Neural progenitor cell (in vitro differentiated cells): Measurements from ENCODE around the gene SLC7A1. TPM values are rescaled to one million over a fixed set of nuclear protein-coding genes. Genes with fewer than 3 reads are reported as not detected.

Experiments used
- DNase-seq: peaks from one replicate; pipeline ENCODE4 v3.0.0-alpha.2; 2016; ENCODE audit warnings: low spot score
- H2AFZ ChIP-seq: fragments of 200-600 bp; sonication (generic); replicated peaks from 2 replicates; pipeline ENCODE4 v1.6.1; 2016; ENCODE audit warnings: antibody characterized with exemption
- H3F3A ChIP-seq: fragments of 200-600 bp; sonication (generic); 2 replicates; pipeline ENCODE4 v1.6.1; 2016; ENCODE audit warnings: antibody characterized with exemption, low read depth
- H3K27ac ChIP-seq: fragments of 200-600 bp; sonication (generic); 2 replicates; pipeline ENCODE4 v1.5.1; 2016; ENCODE audit warnings: mild to moderate bottlenecking
- H3K27me3 ChIP-seq: fragments of 200-600 bp; sonication (generic); 2 replicates; pipeline ENCODE4 v1.6.1; 2016; ENCODE audit warnings: mild to moderate bottlenecking, moderate library complexity
- H3K36me3 ChIP-seq: fragments of 200-600 bp; sonication (generic); 2 replicates; pipeline ENCODE4 v1.5.1; 2016
- H3K4me1 ChIP-seq: fragments of 200-600 bp; sonication (generic); 2 replicates; pipeline ENCODE4 v1.6.1; 2016; ENCODE audit warnings: mixed run types
- H3K4me2 ChIP-seq: fragments of 200-600 bp; sonication (generic); 2 replicates; pipeline ENCODE4 v1.6.1; 2016
- H3K4me3 ChIP-seq: fragments of 200-600 bp; sonication (generic); 2 replicates; pipeline ENCODE4 v1.5.1; 2016
- H3K79me2 ChIP-seq: fragments of 200-600 bp; sonication (generic); 2 replicates; pipeline ENCODE4 v1.6.1; 2016; ENCODE audit warnings: low read depth
- H3K9ac ChIP-seq: fragments of 200-600 bp; sonication (generic); 2 replicates; pipeline ENCODE4 v1.6.1; 2016
- H3K9me3 ChIP-seq: fragments of 200-600 bp; sonication (generic); 2 replicates; pipeline ENCODE4 v1.5.1; 2016; ENCODE audit warnings: low read depth
- H4K20me1 ChIP-seq: fragments of 200-600 bp; sonication (generic); 2 replicates; pipeline ENCODE4 v1.6.1; 2016; ENCODE audit warnings: low read depth
- H3K27ac Mint-ChIP-seq: 3 replicates; pipeline ENCODE4 v1.8.0; 2021; ENCODE audit warnings: mixed read lengths
- H3K27me3 Mint-ChIP-seq: 2 replicates; pipeline ENCODE4 v1.8.0; 2022; ENCODE audit warnings: low read depth, mild to moderate bottlenecking, inconsistent platforms, moderate library complexity, mixed read lengths; ENCODE audit not compliant: insufficient read depth
- H3K36me3 Mint-ChIP-seq: 3 replicates; pipeline ENCODE4 v1.8.0; 2021; ENCODE audit warnings: mixed read lengths
- H3K4me1 Mint-ChIP-seq: 3 replicates; pipeline ENCODE4 v1.8.0; 2021; ENCODE audit warnings: mixed read lengths
- H3K4me3 Mint-ChIP-seq: 3 replicates; pipeline ENCODE4 v1.8.0; 2021; ENCODE audit warnings: mild to moderate bottlenecking, moderate library complexity, mixed read lengths
- H3K9me3 Mint-ChIP-seq: 3 replicates; pipeline ENCODE4 v1.8.0; 2020; ENCODE audit warnings: mixed read lengths
- EZH2 ChIP-seq: fragments of 200-600 bp; sonication (generic); IDR thresholded peaks from 2 replicates; pipeline ENCODE4 v1.6.1; 2017; ENCODE audit warnings: antibody characterized with exemption, mild to moderate bottlenecking, moderate library complexity
- EZH2phosphoT487 ChIP-seq: fragments of 200-600 bp; sonication (generic); IDR thresholded peaks from 2 replicates; pipeline ENCODE4 v1.6.1; 2017; ENCODE audit warnings: antibody characterized with exemption
- total RNA-seq: library from RNA; depleted of rRNA; stranded (reverse); fragments of >200 nt; gene quantifications from 2 replicates; pipeline ENCODE4 v1.2.3, GENCODE V29; 2015; ENCODE audit warnings: low replicate concordance
- TF ChIP-seq, protein P1 (sequence below): fragments of 200-600 bp; sonication (generic); IDR thresholded peaks from 2 replicates; pipeline ENCODE4 v1.5.1; 2017; ENCODE audit warnings: antibody characterized with exemption, mild to moderate bottlenecking

The SLC7A1 gene
- total RNA-seq, 1 donor from 2014 or later, result 16.2 TPM

DNA sequence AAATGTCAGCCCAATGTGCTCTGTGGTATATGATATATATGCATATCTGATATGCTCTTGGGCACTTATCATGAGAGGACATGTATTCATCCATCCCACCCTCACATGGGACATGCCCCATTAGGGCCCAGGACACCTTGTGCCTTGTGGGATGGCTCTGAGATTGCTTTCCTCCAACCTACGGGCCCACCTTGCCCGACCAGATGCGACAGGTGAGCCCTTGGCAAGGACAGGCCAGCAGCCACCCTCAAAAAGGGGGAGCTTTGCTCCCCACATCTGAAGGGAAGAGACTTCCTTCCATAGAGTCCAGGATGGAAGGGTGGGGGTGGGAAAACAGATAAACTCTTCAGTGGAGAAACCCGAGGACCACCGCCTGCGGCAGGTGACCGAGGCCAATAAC lies 58.6 kb downstream of the SLC7A1 start:
- H3K36me3 Mint-ChIP-seq, result peaks cover 25% of the 10 kb centered on the region
- Histone ChIP-seq H3K36me3 (no peaks in the 10 kb centered on the region), H4K20me1 (no peaks in the 10 kb centered on the region), H3K4me2 (no peak overlapping the region), H3K27ac (no peak overlapping the region), H3K9ac (no peak overlapping the region), H3K4me3 (no peak overlapping the region), H3K79me2 (peaks cover 6% of the 10 kb centered on the region), H2AFZ (no peak overlapping the region), H3K9me3 (no peaks in the 10 kb centered on the region), H3F3A (no peaks in the 10 kb centered on the region), H3K4me1 (peaks cover 8% of the 10 kb centered on the region), H3K27me3 (no peaks in the 10 kb centered on the region)
- H3K27ac Mint-ChIP-seq, result no peak overlapping the region
- H3K9me3 Mint-ChIP-seq, result no peaks in the 10 kb centered on the region
- DNase-seq, result no peak
- H3K4me3 Mint-ChIP-seq, result no peak overlapping the region
- H3K27me3 Mint-ChIP-seq, result no peaks in the 10 kb centered on the region
- TF ChIP-seq EZH2phosphoT487 (no peak), EZH2 (no peak)
- TF ChIP-seq, protein P1, sequence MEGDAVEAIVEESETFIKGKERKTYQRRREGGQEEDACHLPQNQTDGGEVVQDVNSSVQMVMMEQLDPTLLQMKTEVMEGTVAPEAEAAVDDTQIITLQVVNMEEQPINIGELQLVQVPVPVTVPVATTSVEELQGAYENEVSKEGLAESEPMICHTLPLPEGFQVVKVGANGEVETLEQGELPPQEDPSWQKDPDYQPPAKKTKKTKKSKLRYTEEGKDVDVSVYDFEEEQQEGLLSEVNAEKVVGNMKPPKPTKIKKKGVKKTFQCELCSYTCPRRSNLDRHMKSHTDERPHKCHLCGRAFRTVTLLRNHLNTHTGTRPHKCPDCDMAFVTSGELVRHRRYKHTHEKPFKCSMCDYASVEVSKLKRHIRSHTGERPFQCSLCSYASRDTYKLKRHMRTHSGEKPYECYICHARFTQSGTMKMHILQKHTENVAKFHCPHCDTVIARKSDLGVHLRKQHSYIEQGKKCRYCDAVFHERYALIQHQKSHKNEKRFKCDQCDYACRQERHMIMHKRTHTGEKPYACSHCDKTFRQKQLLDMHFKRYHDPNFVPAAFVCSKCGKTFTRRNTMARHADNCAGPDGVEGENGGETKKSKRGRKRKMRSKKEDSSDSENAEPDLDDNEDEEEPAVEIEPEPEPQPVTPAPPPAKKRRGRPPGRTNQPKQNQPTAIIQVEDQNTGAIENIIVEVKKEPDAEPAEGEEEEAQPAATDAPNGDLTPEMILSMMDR, result no peak
- peaks cover 33% of the 10 kb centered on the region for H3K4me1 Mint-ChIP-seq

DNA sequence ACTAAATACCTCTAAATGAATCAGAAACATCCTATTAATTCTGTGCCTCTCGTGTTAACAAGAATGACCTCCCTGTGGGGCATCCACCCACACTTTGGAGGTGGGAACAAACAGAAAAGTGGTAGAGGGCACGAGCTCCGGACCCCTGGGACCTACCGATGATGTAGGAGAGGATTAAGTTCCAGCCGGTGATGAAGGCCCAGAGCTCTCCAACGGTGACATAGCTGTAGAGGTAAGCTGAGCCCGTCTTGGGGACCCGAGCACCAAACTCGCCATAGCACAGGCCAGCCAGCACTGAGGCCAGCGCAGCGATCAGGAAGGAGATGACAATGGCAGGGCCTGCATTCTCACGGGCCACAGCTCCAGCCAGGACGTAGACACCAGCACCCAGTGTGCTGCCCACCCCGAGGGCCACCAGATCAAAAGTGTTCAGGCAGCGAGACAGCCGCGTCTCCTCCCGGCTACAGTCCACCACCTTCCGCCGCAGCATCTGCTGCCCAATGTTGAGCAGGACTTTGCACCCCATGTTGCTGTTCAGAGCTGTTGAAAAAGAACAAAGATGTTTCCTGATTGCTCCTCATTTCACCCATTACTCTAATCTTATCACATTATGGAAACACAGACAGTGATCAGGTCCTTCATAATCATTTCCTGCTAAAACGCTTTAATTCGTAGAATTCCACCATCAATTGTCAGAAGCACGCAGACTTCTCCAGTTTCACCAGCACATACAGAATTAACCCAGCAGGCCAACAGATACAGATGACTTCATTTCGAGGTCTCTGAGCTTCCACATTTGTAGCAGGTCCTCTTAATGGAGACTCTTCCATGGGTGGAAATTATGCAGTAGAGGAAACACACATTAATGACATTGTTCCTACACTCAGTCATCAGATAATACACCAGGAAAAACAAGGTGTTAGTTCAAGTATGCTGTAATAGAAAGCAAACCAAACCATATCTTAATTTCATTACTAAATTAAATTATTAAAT lies 59.5 kb downstream of the SLC7A1 start:
- no peaks in the 10 kb centered on the region for H3K27me3 ChIP-seq
- no peaks in the 10 kb centered on the region for H3F3A ChIP-seq
- peaks cover 32% of the 10 kb centered on the region for H3K4me1 Mint-ChIP-seq
- H3K9me3 Mint-ChIP-seq, result no peaks in the 10 kb centered on the region
- H3K4me3 ChIP-seq, result no peak overlapping the region
- H4K20me1 ChIP-seq, result no peaks in the 10 kb centered on the region
- no peaks in the 10 kb centered on the region for H3K36me3 ChIP-seq
- no peaks in the 10 kb centered on the region for H3K27me3 Mint-ChIP-seq
- no peaks in the 10 kb centered on the region for H3K9me3 ChIP-seq
- no peak overlapping the region for H2AFZ ChIP-seq
- H3K4me3 Mint-ChIP-seq, result no peak overlapping the region
- no peak overlapping the region for H3K27ac Mint-ChIP-seq
- H3K9ac ChIP-seq, result no peak overlapping the region
- H3K36me3 Mint-ChIP-seq, result peaks cover 18% of the 10 kb centered on the region
- TF ChIP-seq EZH2phosphoT487 (no peak), EZH2 (no peak)
- H3K4me1 ChIP-seq, result peaks cover 8% of the 10 kb centered on the region
- no peak for DNase-seq
- peaks cover under 1% of the 10 kb centered on the region for H3K79me2 ChIP-seq
- H3K4me2 ChIP-seq, result no peak overlapping the region
- H3K27ac ChIP-seq, result no peak overlapping the region

DNA sequence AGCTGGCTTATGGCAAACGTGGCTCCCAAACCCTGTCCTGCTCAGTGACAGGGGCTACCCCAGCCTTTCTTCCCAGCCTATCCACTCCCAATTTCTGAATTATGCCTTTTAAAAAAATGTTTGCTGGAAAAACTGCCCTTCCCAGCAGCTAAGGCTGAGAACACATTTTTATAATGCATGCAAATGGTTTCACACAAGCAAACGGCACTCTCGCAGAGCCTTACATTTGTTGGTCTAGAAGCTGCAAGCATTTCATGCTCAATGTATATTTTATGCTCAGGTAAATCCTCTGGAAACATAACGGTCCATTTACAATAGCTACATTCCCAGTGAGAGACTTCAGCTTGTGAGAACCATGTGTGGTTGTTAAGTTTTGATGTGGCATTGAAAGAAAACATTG lies 61.4 kb downstream of the SLC7A1 start:
- Histone ChIP-seq H3K79me2 (no peaks in the 10 kb centered on the region), H3K4me1 (no peaks in the 10 kb centered on the region), H3K9ac (no peak overlapping the region), H3K27me3 (no peaks in the 10 kb centered on the region), H3F3A (no peaks in the 10 kb centered on the region), H3K4me2 (no peak overlapping the region), H3K36me3 (no peaks in the 10 kb centered on the region), H3K4me3 (no peak overlapping the region), H3K27ac (no peak overlapping the region), H3K9me3 (no peaks in the 10 kb centered on the region), H2AFZ (no peak overlapping the region), H4K20me1 (no peaks in the 10 kb centered on the region)
- TF ChIP-seq EZH2phosphoT487 (no peak), EZH2 (no peak)
- TF ChIP-seq, protein P1, result no peak
- no peak for DNase-seq
- Mint-ChIP-seq H3K9me3 (no peaks in the 10 kb centered on the region), H3K27ac (no peak overlapping the region), H3K4me3 (no peak overlapping the region), H3K4me1 (peaks cover 25% of the 10 kb centered on the region), H3K27me3 (no peaks in the 10 kb centered on the region), H3K36me3 (peaks cover 30% of the 10 kb centered on the region)

DNA sequence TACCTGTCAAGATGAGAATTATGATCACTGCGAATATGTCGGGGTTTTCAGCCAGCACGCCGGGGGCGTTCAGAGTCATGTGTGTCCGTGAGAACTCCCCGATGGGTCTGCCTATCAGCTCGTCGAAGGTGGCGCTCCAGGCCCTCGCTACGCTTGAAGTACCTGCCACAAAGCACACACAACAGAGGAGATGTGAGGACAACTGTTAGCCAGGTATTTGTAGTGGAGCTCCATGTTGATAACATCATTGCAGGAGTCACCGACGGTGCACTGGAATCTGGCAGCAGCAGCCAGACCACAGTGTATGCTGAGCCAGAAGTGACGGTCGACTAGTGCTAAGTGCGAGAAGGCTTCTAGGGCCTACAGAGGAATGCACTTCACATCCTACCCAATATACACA lies 62.7 kb downstream of the SLC7A1 start:
- H3K27me3 ChIP-seq, result no peaks in the 10 kb centered on the region
- H3K4me1 Mint-ChIP-seq, result peaks cover 17% of the 10 kb centered on the region
- H3K36me3 Mint-ChIP-seq, result peaks cover 33% of the 10 kb centered on the region
- no peaks in the 10 kb centered on the region for H3K9me3 Mint-ChIP-seq
- H2AFZ ChIP-seq, result no peak overlapping the region
- no peak overlapping the region for H3K9ac ChIP-seq
- no peak for TF ChIP-seq EZH2phosphoT487
- TF ChIP-seq, protein P1, result no peak
- TF ChIP-seq EZH2, result no peak
- no peaks in the 10 kb centered on the region for H3K79me2 ChIP-seq
- H3K4me1 ChIP-seq, result no peaks in the 10 kb centered on the region
- H3K27ac Mint-ChIP-seq, result no peak overlapping the region
- no peaks in the 10 kb centered on the region for H4K20me1 ChIP-seq
- no peaks in the 10 kb centered on the region for H3K9me3 ChIP-seq
- no peak overlapping the region for H3K4me3 ChIP-seq
- H3K4me2 ChIP-seq, result no peak overlapping the region
- H3K27ac ChIP-seq, result no peak overlapping the region
- no peaks in the 10 kb centered on the region for H3K27me3 Mint-ChIP-seq
- H3F3A ChIP-seq, result no peaks in the 10 kb centered on the region
- H3K36me3 ChIP-seq, result no peaks in the 10 kb centered on the region
- no peak for DNase-seq
- H3K4me3 Mint-ChIP-seq, result no peak overlapping the region
